Measurements from ENCODE around the gene MAEA.
"Not testable (repeated sequence)": the region's sequence is repeated elsewhere in the genome, so short reads cannot be mapped to it uniquely, and the experiment has no call there.

MAEA gene

GRCh38 chr4:1285790-1286553 is 3.7 kb upstream of the MAEA start:
- no peak overlapping the region for H3K27ac Mint-ChIP-seq
- no peak overlapping the region for H3K4me3 Mint-ChIP-seq
- H3K27me3 Mint-ChIP-seq, result no peaks in the 10 kb centered on the region
- H3K4me1 Mint-ChIP-seq, result peaks cover 13% of the 10 kb centered on the region
- H3K9me3 Mint-ChIP-seq, result peaks cover 4% of the 10 kb centered on the region
- no peaks in the 10 kb centered on the region for H3K36me3 Mint-ChIP-seq
- no peak for ATAC-seq

GRCh38 chr4:1288786-1289185 is 905 bp upstream of the MAEA start:
- peaks cover 5% of the 10 kb centered on the region for H3K36me3 Mint-ChIP-seq
- peaks cover 4% of the 10 kb centered on the region for H3K9me3 Mint-ChIP-seq
- peak overlapping the region; percentile 86 for H3K27ac Mint-ChIP-seq
- ATAC-seq, result no peak
- peaks cover 41% of the 10 kb centered on the region for H3K4me1 Mint-ChIP-seq
- H3K4me3 Mint-ChIP-seq, result peak overlapping the region; percentile 93
- no peaks in the 10 kb centered on the region for H3K27me3 Mint-ChIP-seq

DNA sequence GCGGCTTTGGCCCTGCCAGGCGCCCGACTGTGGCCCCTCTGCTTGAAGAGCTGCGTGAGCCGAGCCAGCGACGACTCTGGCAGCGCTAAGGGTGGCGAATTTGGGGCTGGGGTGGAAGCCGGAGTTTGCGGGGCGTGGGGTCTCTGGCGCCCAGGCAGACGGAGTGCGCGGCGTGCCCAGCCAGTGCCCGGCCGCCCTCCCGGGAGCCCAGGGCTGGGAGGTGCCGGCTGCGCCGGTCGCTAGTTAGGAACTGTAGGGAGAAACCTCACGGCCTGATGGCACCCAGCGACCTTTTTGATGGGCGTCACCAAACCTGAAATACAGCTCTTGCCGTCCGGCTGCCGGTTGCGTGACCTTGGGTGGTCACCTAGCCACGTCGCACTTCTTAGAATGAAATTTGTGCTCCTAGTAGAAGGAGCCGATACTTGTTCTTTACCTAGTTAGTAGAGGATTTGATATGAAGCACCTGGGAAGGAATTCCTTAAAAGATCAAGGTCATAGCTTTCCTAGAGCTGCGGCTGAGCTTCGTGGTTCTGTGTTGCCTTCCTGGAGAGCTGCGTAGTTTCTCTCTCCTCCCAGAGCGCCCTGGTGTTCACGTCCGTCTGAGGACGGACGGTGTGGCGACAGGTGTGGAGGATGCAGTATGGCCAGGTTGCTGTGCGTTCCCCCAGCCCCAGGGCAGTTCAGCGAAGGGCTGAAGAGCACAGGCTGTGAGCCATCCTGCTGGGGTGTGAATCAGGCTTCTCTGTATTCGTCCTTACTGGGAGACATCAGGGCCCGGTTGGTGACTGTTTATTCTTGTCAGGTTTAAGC is 680 bp downstream of the MAEA start:
- Mint-ChIP-seq H3K9me3 (peaks cover 4% of the 10 kb centered on the region), H3K4me3 (peak overlapping the region; percentile 93), H3K27me3 (no peaks in the 10 kb centered on the region), H3K36me3 (peaks cover 5% of the 10 kb centered on the region), H3K27ac (peak overlapping the region; percentile 86), H3K4me1 (peaks cover 57% of the 10 kb centered on the region)
- no peak for ATAC-seq

- H3K9me3 Mint-ChIP-seq, result peaks cover 3% of the 10 kb centered on the region
- no peaks in the 10 kb centered on the region for H3K27me3 Mint-ChIP-seq
- peaks cover 5% of the 10 kb centered on the region for H3K36me3 Mint-ChIP-seq
- peak overlapping the region; percentile 93 for H3K4me3 Mint-ChIP-seq
- no peak for ATAC-seq
- peak overlapping the region; percentile 86 for H3K27ac Mint-ChIP-seq
- H3K4me1 Mint-ChIP-seq, result peaks cover 58% of the 10 kb centered on the region
These were observed 1.4 kb downstream of the MAEA start for GRCh38 chr4:1291091-1291490.

DNA sequence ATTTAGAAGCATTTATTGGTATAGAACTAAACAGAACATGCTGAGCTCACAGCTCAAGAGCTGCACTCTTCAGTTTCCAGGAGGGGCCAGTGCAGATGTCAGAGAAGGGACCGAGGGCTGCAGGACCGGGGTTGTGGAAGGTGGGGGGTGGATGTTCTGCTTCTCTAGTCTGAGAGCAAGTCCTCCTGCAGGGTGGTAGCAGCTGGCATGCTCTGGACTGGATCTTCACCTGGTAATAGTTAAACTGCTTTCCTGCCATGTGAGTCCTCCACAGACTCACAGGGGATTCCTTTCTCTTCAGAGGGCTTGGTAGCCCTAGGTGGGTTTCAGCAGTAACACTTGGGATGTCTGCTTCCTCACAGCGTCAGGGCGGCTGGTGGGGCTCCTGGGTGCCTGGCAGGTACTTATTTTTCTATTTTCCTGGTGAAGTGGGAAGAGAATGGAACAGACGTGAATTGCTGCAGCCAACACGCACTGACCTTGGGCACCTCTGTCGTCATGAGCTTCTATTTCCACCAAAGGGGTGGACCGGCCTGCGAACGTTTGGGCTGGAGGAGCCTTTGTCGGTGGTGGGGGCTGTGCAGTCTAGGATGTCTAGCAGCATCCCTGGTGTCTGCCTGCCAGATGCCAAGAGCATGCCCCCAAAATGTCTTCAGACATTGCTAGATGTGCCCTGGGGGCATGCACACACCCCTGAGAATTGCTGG is 2.5 kb downstream of the MAEA start:
- no peak for ATAC-seq
- Mint-ChIP-seq H3K36me3 (peaks cover 16% of the 10 kb centered on the region), H3K27ac (peak overlapping the region; percentile 86), H3K4me1 (peaks cover 68% of the 10 kb centered on the region), H3K27me3 (no peaks in the 10 kb centered on the region), H3K4me3 (peak overlapping the region; percentile 93), H3K9me3 (no peaks in the 10 kb centered on the region)

DNA sequence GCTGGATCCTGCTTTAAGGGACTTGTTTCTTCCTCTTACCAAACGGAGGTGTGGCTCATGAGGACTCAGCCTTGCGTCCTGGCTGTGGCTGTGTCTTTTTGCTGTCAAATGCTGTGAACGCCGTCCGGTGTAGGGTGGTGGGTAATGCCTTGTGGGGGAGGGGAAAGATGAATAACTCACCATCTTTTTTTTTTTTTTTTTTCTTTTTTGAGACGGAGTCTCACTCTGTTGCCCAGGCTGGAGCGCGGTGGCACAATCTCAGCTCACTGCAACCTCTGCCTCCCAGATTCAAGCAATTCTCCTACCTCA is 3.0 kb downstream of the MAEA start:
- H3K4me1 Mint-ChIP-seq, result peaks cover 74% of the 10 kb centered on the region
- H3K36me3 Mint-ChIP-seq, result peaks cover 21% of the 10 kb centered on the region
- peak overlapping the region; percentile 86 for H3K27ac Mint-ChIP-seq
- not testable (repeated sequence) for ATAC-seq, H3K4me3 Mint-ChIP-seq, H3K27me3 Mint-ChIP-seq, H3K9me3 Mint-ChIP-seq

- Mint-ChIP-seq H3K9me3 (no peaks in the 10 kb centered on the region), H3K4me1 (peaks cover 79% of the 10 kb centered on the region), H3K4me3 (no peak overlapping the region), H3K27ac (peak overlapping the region; percentile 39), H3K36me3 (peaks cover 30% of the 10 kb centered on the region), H3K27me3 (no peaks in the 10 kb centered on the region)
- ATAC-seq, result no peak
These were observed 3.8 kb downstream of the MAEA start for GRCh38 chr4:1293531-1293941.

DNA sequence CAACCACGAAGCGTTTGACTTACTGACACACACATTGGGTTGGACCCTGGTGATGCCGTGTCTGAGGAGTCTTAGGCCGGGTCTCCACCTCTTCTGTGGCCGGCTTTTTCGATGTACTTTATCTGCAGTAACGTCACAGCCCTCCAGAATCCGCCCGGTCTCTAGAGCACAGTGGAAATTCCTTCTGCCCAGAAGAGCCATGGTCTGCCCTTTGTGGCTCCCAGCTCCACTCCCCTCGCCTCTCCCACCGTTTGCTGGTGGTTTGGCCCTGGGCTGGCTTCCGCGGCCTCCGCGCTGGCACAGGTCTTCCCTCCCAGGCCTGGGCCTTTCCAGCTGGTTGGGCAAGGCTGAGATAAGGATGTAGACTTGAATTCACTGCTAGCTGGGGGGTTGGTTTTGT is 4.3 kb downstream of the MAEA start:
- Mint-ChIP-seq H3K36me3 (peaks cover 33% of the 10 kb centered on the region), H3K4me3 (no peak overlapping the region), H3K27me3 (no peaks in the 10 kb centered on the region), H3K4me1 (peaks cover 80% of the 10 kb centered on the region), H3K27ac (peak overlapping the region; percentile 39), H3K9me3 (no peaks in the 10 kb centered on the region)
- ATAC-seq, result no peak

DNA sequence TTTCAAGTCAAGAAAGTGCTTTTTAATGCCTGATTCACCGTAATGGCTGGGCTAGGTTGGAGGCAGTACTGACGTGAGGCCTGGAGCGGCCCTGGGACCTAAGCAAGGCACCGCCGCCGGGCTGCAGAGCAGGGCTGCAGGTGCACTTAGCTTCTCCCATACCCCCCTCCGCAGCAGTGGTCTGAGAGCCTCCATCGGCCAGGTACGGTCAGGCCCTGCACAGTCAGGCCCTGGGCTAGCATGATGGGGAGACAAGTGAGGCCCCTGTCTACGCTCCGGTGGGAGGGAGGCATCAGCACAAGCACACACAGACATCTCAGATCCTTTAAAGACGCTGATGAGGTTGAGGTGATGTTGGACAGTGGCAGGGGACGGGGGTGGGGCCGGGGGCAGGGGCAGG is 4.7 kb downstream of the MAEA start:
- ATAC-seq, result no peak
- no peaks in the 10 kb centered on the region for H3K9me3 Mint-ChIP-seq
- no peak overlapping the region for H3K4me3 Mint-ChIP-seq
- peaks cover 38% of the 10 kb centered on the region for H3K36me3 Mint-ChIP-seq
- H3K4me1 Mint-ChIP-seq, result peaks cover 84% of the 10 kb centered on the region
- H3K27ac Mint-ChIP-seq, result peak overlapping the region; percentile 39
- H3K27me3 Mint-ChIP-seq, result no peaks in the 10 kb centered on the region

- H3K36me3 Mint-ChIP-seq, result peaks cover 42% of the 10 kb centered on the region
- H3K27ac Mint-ChIP-seq, result no peak overlapping the region
These were observed 5.2 kb downstream of the MAEA start for GRCh38 chr4:1294891-1295290.

DNA sequence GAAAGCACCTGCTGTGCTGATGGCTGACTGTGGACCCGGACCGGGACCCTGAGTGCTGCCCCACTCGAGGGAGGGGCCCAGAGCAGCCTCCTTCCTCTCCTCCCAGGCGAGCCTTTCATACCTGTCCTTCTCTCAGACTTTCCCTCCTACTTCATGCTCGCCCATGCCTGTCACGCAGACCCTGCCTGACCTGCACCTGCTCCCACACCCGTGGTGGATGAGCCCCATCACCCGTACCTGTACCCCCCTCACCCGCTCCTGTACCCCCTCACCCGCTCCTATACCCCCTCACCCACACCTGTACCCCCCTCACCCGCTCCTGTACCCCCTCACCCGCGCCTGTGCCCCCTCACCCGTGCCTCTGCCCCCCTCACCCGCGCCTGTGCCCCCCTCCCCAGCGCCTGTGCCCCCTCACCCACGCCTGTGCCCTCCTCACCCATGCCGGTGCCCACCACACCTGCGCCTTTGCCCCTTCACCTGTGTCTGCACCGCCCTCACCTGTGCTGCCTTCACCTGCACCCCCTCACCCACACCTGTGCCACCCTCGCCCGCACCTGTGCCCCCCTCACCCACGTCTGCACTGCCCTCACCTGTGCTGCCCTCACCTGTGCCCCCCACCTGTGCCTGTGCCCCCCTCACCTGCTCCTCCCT is 5.8 kb downstream of the MAEA start:
- no peak overlapping the region for H3K4me3 Mint-ChIP-seq
- H3K4me1 Mint-ChIP-seq, result peaks cover 90% of the 10 kb centered on the region
- H3K36me3 Mint-ChIP-seq, result peaks cover 49% of the 10 kb centered on the region
- H3K27me3 Mint-ChIP-seq, result no peaks in the 10 kb centered on the region
- H3K27ac Mint-ChIP-seq, result no peak overlapping the region
- H3K9me3 Mint-ChIP-seq, result no peaks in the 10 kb centered on the region
- ATAC-seq, result peak; percentile 53

More at GRCh38 chr4:1294891-1295290, 5.2 kb downstream of the MAEA start:
- peaks cover 89% of the 10 kb centered on the region for H3K4me1 Mint-ChIP-seq
- no peak overlapping the region for H3K4me3 Mint-ChIP-seq
- no peaks in the 10 kb centered on the region for H3K27me3 Mint-ChIP-seq
- H3K9me3 Mint-ChIP-seq, result no peaks in the 10 kb centered on the region
- ATAC-seq, result no peak

DNA sequence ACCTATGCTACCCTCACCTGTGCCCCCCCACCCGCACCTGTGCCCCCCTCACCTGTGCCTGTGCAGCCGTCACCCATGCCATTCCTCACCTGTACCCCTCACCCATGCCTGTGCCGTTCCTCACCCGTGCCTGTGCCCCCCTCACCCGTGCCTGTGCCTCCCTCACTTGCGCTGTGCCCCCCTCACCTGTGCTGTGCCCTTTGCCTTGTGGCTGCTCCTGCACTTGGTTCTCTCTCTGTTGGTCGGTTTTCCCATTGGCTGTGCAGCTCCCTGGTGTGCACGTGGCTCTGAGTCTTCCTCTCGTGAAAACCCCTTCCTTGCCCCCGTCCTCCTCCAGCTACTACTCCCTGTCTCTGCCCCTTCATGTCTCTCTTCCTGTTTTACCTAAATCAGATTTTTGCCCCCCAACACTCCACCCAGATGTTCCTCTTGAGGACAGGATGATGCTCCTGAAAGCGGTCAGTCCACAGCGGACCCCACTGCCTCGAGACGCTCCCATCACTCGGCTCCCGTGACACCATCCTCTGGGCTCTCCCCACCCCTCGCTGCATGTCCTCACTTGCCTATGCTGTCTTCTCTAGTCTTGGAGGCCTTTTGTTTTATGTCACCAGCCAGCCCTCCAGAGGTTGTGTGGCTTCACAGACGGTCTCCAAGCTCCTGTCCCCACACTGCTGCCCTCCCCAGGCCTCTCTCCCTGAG is 6.8 kb downstream of the MAEA start:
- Mint-ChIP-seq H3K4me3 (no peak overlapping the region), H3K9me3 (no peaks in the 10 kb centered on the region), H3K27ac (peak overlapping the region; percentile 51), H3K36me3 (peaks cover 58% of the 10 kb centered on the region), H3K4me1 (peaks cover 90% of the 10 kb centered on the region), H3K27me3 (no peaks in the 10 kb centered on the region)
- ATAC-seq, result no peak

GRCh38 chr4:1297023-1297395 is 7.3 kb downstream of the MAEA start:
- no peaks in the 10 kb centered on the region for H3K9me3 Mint-ChIP-seq
- H3K27ac Mint-ChIP-seq, result peak overlapping the region; percentile 51
- H3K4me3 Mint-ChIP-seq, result no peak overlapping the region
- H3K27me3 Mint-ChIP-seq, result no peaks in the 10 kb centered on the region
- H3K36me3 Mint-ChIP-seq, result peaks cover 60% of the 10 kb centered on the region
- peaks cover 90% of the 10 kb centered on the region for H3K4me1 Mint-ChIP-seq
- no peak for ATAC-seq

DNA sequence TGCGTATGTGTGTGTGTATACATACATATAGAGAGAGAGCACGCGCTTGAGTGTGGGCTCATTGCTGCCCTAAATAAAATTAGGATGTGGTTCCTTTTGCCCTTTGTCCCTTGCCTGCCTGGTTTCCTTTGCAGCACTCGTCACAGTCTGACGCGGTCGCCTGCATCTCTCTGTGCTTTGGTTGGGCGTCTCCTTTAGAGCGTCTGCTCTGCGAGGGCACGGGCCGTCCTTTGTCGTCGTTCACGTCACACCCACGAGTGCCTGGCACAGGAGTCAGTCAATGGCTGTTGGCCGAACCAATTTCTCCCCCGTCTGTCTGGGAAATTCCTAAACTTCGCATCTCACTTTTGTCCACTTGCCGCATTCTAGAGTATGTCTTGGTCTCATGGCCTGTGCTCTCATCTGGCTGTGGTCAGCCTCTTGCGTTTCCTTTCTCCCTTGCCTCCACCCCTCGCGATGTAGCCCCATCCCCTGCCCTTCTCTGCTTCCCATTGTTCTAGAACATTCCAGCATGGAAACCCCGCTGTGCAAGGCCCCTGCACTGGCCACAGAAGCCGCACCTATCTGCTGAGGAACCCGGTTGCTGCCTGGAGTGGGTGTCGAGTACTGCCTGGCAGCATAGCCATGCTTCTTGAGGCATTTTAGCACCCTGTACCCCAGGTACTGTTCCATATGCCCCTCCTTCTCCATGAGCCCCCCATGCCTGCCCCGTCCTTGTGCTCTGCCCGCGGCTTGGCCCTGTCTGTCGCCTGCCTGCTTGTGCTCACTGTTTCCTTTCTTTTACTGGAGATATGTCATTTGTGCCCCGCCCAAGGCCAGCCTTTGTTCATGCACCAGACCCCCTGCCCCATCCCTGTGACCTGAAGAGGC is 8.0 kb downstream of the MAEA start:
- H3K36me3 Mint-ChIP-seq, result peaks cover 60% of the 10 kb centered on the region
- peaks cover 85% of the 10 kb centered on the region for H3K4me1 Mint-ChIP-seq

More for the DNA sequence above, 8.0 kb downstream of the MAEA start:
- no peak for ATAC-seq
- Mint-ChIP-seq H3K9me3 (no peaks in the 10 kb centered on the region), H3K27me3 (no peaks in the 10 kb centered on the region), H3K4me3 (no peak overlapping the region), H3K27ac (no peak overlapping the region)
